ENCODE measurements around the gene GHR. TPM values are rescaled to one million over a fixed set of nuclear protein-coding genes. Genes with fewer than 3 reads are reported as not detected.

GHR gene
- total RNA-seq, 1 donor from 2014 or later, result 0.61 TPM

- H3K27ac Mint-ChIP-seq (ENCODE audit: unreplicated experiment), result no peak overlapping the region
- H3K4me3 Mint-ChIP-seq, result no peak overlapping the region
- H3K36me3 Mint-ChIP-seq (ENCODE audit: low read depth), result no peaks in the 10 kb centered on the region
- no peak for TF ChIP-seq CTCF (conservative IDR thresholded peaks at IDR 0.05)
- DNase-seq (ENCODE audit: low read depth, low spot score), result no peak
- no peaks in the 10 kb centered on the region for H3K9me3 Mint-ChIP-seq
- no peaks in the 10 kb centered on the region for H3K27me3 Mint-ChIP-seq (ENCODE audit: low read depth)
- H3K4me1 Mint-ChIP-seq, result peaks cover 6% of the 10 kb centered on the region
Measured at GRCh38 chr5:42495914-42496313, 72.7 kb downstream of the GHR start.

- Mint-ChIP-seq H3K27ac (ENCODE audit: unreplicated experiment) (no peak overlapping the region), H3K27me3 (ENCODE audit: low read depth) (no peaks in the 10 kb centered on the region), H3K4me1 (peaks cover 6% of the 10 kb centered on the region), H3K4me3 (no peak overlapping the region), H3K36me3 (ENCODE audit: low read depth) (no peaks in the 10 kb centered on the region), H3K9me3 (no peaks in the 10 kb centered on the region)
- no peak for DNase-seq (ENCODE audit: low read depth, low spot score)
- no peak for TF ChIP-seq CTCF (conservative IDR thresholded peaks at IDR 0.05)
Measured at GRCh38 chr5:42496397-42497156, 73.3 kb downstream of the GHR start.

GRCh38 chr5:42498000-42498399 is 74.8 kb downstream of the GHR start:
- Mint-ChIP-seq H3K4me3 (no peak overlapping the region), H3K27ac (ENCODE audit: unreplicated experiment) (no peak overlapping the region), H3K4me1 (peaks cover 6% of the 10 kb centered on the region), H3K36me3 (ENCODE audit: low read depth) (no peaks in the 10 kb centered on the region), H3K9me3 (no peaks in the 10 kb centered on the region), H3K27me3 (ENCODE audit: low read depth) (no peaks in the 10 kb centered on the region)
- DNase-seq (ENCODE audit: low read depth, low spot score), result no peak
- TF ChIP-seq CTCF (conservative IDR thresholded peaks at IDR 0.05), result no peak

GRCh38 chr5:42499016-42499415 is 75.8 kb downstream of the GHR start:
- Mint-ChIP-seq H3K27me3 (ENCODE audit: low read depth) (no peaks in the 10 kb centered on the region), H3K4me1 (peaks cover 6% of the 10 kb centered on the region), H3K36me3 (ENCODE audit: low read depth) (no peaks in the 10 kb centered on the region), H3K9me3 (no peaks in the 10 kb centered on the region), H3K27ac (ENCODE audit: unreplicated experiment) (no peak overlapping the region), H3K4me3 (no peak overlapping the region)
- no peak for TF ChIP-seq CTCF (conservative IDR thresholded peaks at IDR 0.05)
- DNase-seq (ENCODE audit: low read depth, low spot score), result no peak

- TF ChIP-seq CTCF (conservative IDR thresholded peaks at IDR 0.05), result no peak
- no peaks in the 10 kb centered on the region for H3K27me3 Mint-ChIP-seq (ENCODE audit: low read depth)
- no peaks in the 10 kb centered on the region for H3K36me3 Mint-ChIP-seq (ENCODE audit: low read depth)
- H3K4me3 Mint-ChIP-seq, result no peak overlapping the region
- peaks cover 3% of the 10 kb centered on the region for H3K4me1 Mint-ChIP-seq
- no peaks in the 10 kb centered on the region for H3K9me3 Mint-ChIP-seq
- H3K27ac Mint-ChIP-seq (ENCODE audit: unreplicated experiment), result no peak overlapping the region
- DNase-seq (ENCODE audit: low read depth, low spot score), result no peak
Measured at GRCh38 chr5:42500003-42500599, 76.9 kb downstream of the GHR start.

All from neural crest cell (in vitro differentiated cells).